GM12872 (cell line): ENCODE measurements around the gene C2CD2.

Experiments used
- CTCF ChIP-seq: IDR thresholded peaks from 3 replicates; pipeline ENCODE4 v1.5.1; 2011; ENCODE audit warnings: low read depth, mild to moderate bottlenecking, low read length, moderate library complexity; ENCODE audit not compliant: insufficient read depth

C2CD2 gene

DNA sequence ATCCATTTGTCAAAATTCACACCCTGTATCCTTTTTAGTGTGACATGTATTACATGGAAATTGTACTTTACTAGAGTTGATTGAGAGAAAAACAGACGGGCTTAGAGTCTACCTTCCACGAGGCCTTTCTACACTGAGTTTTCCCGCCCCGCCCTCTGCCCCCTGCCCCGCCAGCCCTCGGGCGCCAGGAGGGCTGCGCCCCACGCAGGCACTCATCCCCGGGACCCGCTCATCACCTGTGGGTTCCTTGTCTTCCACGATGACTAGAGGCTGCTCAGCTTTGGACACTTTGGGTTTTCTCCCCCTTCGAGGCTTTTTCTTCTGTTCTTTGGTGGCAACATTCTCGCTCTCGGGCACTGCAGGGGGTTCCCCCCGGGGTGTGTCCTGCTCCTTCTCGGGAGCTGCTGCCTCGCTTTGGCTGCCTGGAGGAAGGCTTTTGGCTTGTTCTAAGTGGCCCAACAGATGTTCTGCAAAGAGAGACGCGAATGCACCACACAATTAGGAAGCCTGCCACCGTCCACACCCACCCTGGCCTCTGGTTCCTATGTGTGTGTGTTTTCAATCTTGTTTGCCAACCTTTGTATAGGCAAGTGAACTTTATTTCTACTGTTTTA, 114.3 kb downstream of the C2CD2 start:
- TF ChIP-seq CTCF: no peak

GRCh38 chr21:41837756-41838297, 116.0 kb downstream of the C2CD2 start:
- no peak for TF ChIP-seq CTCF

- TF ChIP-seq CTCF: no peak
Observed at GRCh38 chr21:41836166-41837015, 117.4 kb downstream of the C2CD2 start.

DNA sequence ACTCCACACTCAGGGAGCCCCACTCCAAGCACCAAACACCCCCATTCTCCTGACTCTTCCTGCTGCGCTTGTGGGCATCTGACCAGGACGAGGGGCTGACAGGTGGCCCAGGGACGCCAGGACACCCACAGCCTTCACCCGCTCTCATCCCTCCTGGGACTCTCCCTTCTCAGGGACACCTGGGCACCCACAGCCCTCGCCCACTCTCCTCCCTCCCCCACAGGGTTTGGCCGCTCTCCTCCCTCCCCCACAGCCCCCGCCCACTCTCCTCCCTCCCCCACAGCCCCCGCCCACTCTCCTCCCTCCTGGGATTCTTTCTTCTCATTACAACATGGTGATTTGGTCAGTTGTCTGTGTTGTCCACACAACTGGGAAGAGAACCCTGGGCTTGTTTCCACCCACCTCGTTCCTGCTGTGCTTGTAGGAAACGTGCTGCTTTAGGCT, 118.1 kb downstream of the C2CD2 start:
- TF ChIP-seq CTCF: no peak
